Transverse colon (tissue), 4 donors: ENCODE results near the gene CYTH4.

Source experiments
- POLR2A ChIP-seq: fragments of 450-650 bp; IDR thresholded peaks from one replicate; pipeline ENCODE4 v1.6.1; 2016; ENCODE audit warnings: antibody characterized with exemption, mild to moderate bottlenecking, moderate library complexity
- POLR2AphosphoS5 ChIP-seq, 3 donors: sonication (generic); formaldehyde crosslinking; IDR thresholded peaks; one replicate each; pipeline ENCODE4 v1.6.1; 2016; ENCODE audit warnings: antibody characterized with exemption in 3 of 3
- TF ChIP-seq, protein P1 (sequence below), 5 experiments: fragments of 200-600 bp in 3 of 5; fragments of 450-650 bp in 2 of 5; sonication (generic) in 3 of 5; IDR thresholded peaks; 1 replicate in 2 of 5; 2 replicates in 3 of 5; pipeline ENCODE4 v1.5.1; 2016 to 2017; ENCODE audit warnings: antibody characterized with exemption in 5 of 5, inconsistent platforms in 3 of 5, mild to moderate bottlenecking in 2 of 5, moderate library complexity in 1 of 5

DNA sequence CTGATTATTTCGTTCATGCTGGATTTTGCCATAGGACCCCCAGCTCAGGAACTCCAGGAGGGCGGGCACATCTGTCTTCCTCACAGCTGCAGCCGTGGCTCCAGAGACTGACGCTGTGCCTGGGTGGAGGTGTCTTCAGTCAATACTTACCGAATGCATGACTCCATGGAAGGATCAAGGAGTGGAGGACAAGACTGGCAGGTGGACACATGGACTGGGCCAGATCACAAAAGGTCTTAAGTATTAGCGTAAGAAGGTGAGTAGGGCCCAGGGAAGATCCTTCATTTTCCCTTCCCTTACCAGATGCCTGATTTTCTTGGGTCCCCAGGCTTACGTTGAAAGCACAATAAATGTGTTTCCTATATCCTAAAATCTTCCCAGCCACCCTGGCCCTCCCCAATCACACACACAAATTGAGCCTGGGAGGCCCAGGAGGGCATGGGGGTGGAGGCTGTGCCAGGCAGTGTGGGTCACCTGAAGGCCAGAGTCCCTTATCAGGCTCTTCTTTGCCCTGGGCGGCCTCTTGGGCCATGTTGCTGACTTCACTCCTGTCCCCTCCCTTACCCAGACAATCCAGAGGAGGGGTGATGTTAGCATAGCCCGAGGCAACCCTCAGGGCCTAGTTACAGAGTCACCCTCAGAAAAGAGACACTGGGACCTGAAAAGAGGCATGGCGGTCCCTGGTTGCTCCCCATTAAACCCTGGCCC, 56.4 kb downstream of the CYTH4 start:
- TF ChIP-seq POLR2A (no peak), POLR2AphosphoS5 (IDR thresholded peaks at IDR 0.05) (no peak)
- TF ChIP-seq, protein P1, sequence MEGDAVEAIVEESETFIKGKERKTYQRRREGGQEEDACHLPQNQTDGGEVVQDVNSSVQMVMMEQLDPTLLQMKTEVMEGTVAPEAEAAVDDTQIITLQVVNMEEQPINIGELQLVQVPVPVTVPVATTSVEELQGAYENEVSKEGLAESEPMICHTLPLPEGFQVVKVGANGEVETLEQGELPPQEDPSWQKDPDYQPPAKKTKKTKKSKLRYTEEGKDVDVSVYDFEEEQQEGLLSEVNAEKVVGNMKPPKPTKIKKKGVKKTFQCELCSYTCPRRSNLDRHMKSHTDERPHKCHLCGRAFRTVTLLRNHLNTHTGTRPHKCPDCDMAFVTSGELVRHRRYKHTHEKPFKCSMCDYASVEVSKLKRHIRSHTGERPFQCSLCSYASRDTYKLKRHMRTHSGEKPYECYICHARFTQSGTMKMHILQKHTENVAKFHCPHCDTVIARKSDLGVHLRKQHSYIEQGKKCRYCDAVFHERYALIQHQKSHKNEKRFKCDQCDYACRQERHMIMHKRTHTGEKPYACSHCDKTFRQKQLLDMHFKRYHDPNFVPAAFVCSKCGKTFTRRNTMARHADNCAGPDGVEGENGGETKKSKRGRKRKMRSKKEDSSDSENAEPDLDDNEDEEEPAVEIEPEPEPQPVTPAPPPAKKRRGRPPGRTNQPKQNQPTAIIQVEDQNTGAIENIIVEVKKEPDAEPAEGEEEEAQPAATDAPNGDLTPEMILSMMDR (IDR thresholded peaks at IDR 0.05): no peak
